ENCODE results near the gene RNH1. TPM values are rescaled to one million over a fixed set of nuclear protein-coding genes. Genes with fewer than 3 reads are reported as not detected.
"Not testable (repeated sequence)": the region's sequence is repeated elsewhere in the genome, so short reads cannot be mapped to it uniquely, and the experiment has no call there.

RNH1 gene
- polyA plus RNA-seq, 3 donors, result 381 to 445 (median 443) TPM

DNA sequence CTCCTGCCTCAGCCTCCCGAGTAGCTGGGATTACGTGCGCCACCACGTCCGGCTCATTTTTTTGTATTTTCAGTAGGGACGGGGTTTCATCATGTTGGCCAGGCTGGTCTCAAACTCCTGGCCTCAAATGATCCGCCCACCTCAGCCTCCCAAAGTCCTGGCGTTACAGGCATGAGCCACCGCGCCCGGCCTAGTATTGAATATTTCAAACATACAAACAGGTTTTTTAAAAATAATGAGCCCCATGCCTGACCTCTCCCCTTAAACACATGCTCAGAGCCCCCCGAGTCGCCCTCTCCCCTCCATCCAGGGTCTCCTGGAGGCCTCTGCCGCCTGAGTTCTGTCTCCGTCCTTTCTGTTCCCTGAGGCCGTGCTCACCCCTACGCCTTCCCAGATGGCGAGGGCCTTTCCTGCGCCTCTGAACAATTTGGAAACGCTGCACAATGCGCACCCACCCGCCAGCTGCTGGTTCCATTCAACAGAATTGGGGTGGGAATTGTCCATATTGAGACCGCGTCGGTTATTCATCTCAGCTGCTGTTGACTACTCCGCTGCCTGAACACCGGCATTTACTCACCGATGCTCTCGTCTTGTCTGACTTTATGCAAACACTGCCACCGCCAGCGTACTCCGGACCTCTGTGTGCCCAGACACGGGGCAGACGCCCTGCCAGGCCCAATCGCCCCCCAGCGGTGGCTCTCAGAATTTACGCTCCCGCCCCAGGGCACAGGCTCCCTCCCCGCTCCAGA is 13.6 kb upstream of the RNH1 start:
- TF ChIP-seq, protein P1, sequence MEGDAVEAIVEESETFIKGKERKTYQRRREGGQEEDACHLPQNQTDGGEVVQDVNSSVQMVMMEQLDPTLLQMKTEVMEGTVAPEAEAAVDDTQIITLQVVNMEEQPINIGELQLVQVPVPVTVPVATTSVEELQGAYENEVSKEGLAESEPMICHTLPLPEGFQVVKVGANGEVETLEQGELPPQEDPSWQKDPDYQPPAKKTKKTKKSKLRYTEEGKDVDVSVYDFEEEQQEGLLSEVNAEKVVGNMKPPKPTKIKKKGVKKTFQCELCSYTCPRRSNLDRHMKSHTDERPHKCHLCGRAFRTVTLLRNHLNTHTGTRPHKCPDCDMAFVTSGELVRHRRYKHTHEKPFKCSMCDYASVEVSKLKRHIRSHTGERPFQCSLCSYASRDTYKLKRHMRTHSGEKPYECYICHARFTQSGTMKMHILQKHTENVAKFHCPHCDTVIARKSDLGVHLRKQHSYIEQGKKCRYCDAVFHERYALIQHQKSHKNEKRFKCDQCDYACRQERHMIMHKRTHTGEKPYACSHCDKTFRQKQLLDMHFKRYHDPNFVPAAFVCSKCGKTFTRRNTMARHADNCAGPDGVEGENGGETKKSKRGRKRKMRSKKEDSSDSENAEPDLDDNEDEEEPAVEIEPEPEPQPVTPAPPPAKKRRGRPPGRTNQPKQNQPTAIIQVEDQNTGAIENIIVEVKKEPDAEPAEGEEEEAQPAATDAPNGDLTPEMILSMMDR (IDR thresholded peaks at IDR 0.05), result no peak
- Histone ChIP-seq H3K27ac (ENCODE audit: low read depth in 1 of 2, low read length in 2 of 2) (no peak overlapping the region), H2AFZ (ENCODE audit: insufficient read depth, low read depth, low read length, poor library complexity, severe bottlenecking) (no peak overlapping the region), H3K4me3 (replicated peaks in 1 of 3; ENCODE audit: low read depth in 2 of 3, low read length in 3 of 3) (no peak overlapping the region), H3K79me2 (ENCODE audit: insufficient read depth, low read length) (no peaks in the 10 kb centered on the region), H4K20me1 (ENCODE audit: insufficient read depth, low read length) (no peaks in the 10 kb centered on the region), H3K36me3 (replicated peaks in 1 of 2; ENCODE audit: control insufficient read depth in 1 of 2, insufficient read depth in 2 of 2, low read length in 2 of 2) (no peaks in the 10 kb centered on the region), H3K27me3 (ENCODE audit: control insufficient read depth in 2 of 2, insufficient read depth in 2 of 2, low read length in 2 of 2) (no peaks in the 10 kb centered on the region), H3K4me2 (replicated peaks; ENCODE audit: extremely low read depth, low read length, poor library complexity, severe bottlenecking) (no peak overlapping the region), H3K4me1 (ENCODE audit: control insufficient read depth in 1 of 2, insufficient read depth in 2 of 2, low read length in 2 of 2) (peaks cover 5 to 8% of the 10 kb centered on the region in 2 donors), H3K9ac (ENCODE audit: insufficient read depth, low read length, poor library complexity, severe bottlenecking) (no peak overlapping the region), H3K9me3 (replicated peaks in 1 of 2; ENCODE audit: control insufficient read depth in 1 of 2, insufficient read depth in 1 of 2, low read length in 2 of 2) (peaks cover 5 to 16% of the 10 kb centered on the region in 2 donors)
- Mint-ChIP-seq H3K36me3 (peaks cover 3 to 12% of the 10 kb centered on the region in 2 donors), H3K27me3 (ENCODE audit: low read depth in 3 of 3) (peaks cover 1 to 6% (median 4%) of the 10 kb centered on the region in 3 donors), H3K9me3 (peaks cover 12 to 16% (median 14%) of the 10 kb centered on the region in 7 donors), H3K27ac (peak overlapping the region in 2 of 7 donors; percentile 62 to 82), H3K4me1 (peaks cover 6% of the 10 kb centered on the region), H3K4me3 (no peak overlapping the region)
- no peak for DNase-seq
- 94% methylated on average over 36 of the region's 39 CpGs for WGBS (ENCODE audit: insufficient coverage)
- intact Hi-C loops (cut with micrococcal nuclease), result no loop called here

DNA sequence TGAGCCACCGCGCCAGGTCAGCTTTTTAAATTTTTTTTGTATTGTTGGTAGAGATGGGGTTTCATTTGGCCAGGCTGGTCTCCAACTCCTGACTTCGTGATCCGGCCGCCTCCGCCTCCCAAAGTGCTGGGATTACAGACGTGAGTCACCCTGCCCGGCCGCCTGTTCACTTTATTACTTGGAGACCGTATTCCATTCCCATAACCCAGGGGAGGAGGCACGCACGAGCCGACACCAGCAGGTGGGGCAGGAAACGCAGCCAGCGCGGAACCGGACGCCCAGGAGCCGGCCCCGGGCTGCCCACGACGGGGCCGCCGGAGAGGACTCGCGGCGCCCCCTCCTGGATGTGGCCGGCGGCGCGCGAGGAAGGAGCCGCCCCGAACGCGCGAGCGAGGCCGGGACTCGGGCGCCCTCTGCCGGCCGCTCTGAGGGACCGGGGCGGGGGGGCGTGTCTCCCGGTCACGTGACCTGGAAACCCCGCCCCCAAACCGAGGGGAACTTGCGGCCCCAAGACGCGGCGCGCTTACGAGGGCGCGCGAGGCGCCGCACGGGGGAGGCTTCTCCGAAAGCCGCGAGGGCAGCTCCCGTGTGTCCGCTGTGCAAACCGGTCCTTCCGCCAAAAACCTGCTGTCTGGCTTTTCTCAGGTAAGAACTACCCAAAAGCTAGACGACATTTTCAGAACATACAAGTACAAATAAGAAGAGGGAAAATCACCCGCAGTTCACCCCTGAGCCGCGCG is 11.6 kb upstream of the RNH1 start:
- Histone ChIP-seq H4K20me1 (ENCODE audit: insufficient read depth, low read length) (no peaks in the 10 kb centered on the region), H3K27ac (ENCODE audit: low read depth in 1 of 2, low read length in 2 of 2) (no peak overlapping the region), H3K27me3 (ENCODE audit: control insufficient read depth in 2 of 2, insufficient read depth in 2 of 2, low read length in 2 of 2) (no peaks in the 10 kb centered on the region), H3K79me2 (ENCODE audit: insufficient read depth, low read length) (no peaks in the 10 kb centered on the region), H3K4me1 (ENCODE audit: control insufficient read depth in 1 of 2, insufficient read depth in 2 of 2, low read length in 2 of 2) (peaks cover 11 to 13% of the 10 kb centered on the region in 2 donors), H3K9ac (ENCODE audit: insufficient read depth, low read length, poor library complexity, severe bottlenecking) (no peak overlapping the region), H2AFZ (ENCODE audit: insufficient read depth, low read depth, low read length, poor library complexity, severe bottlenecking) (peak overlapping the region; percentile 51), H3K9me3 (replicated peaks in 1 of 2; ENCODE audit: control insufficient read depth in 1 of 2, insufficient read depth in 1 of 2, low read length in 2 of 2) (peaks cover 5 to 16% of the 10 kb centered on the region in 2 donors), H3K36me3 (replicated peaks in 1 of 2; ENCODE audit: control insufficient read depth in 1 of 2, insufficient read depth in 2 of 2, low read length in 2 of 2) (no peaks in the 10 kb centered on the region), H3K4me3 (replicated peaks in 1 of 3; ENCODE audit: low read depth in 2 of 3, low read length in 3 of 3) (peak overlapping the region in 2 of 3 experiments; percentile 15 to 53), H3K4me2 (replicated peaks; ENCODE audit: extremely low read depth, low read length, poor library complexity, severe bottlenecking) (peak overlapping the region; percentile 55)
- TF ChIP-seq, protein P1 (IDR thresholded peaks at IDR 0.05), result peak; percentile 100
- peaks cover 17% of the 10 kb centered on the region for H3K4me1 Mint-ChIP-seq
- peak; percentile 86 to 92 (median 90) for DNase-seq
- 9% methylated on average over 65 of the region's 74 CpGs for WGBS (ENCODE audit: insufficient coverage)
- peaks cover 5 to 27% of the 10 kb centered on the region in 2 donors for H3K36me3 Mint-ChIP-seq
- H3K27ac Mint-ChIP-seq, result peak overlapping the region in 6 of 7 donors; percentile 42 to 82 (median 79)
- H3K9me3 Mint-ChIP-seq, result peaks cover 12 to 16% (median 14%) of the 10 kb centered on the region in 7 donors
- peaks cover 0 to 3% (median 2%) of the 10 kb centered on the region in 3 donors for H3K27me3 Mint-ChIP-seq (ENCODE audit: low read depth in 3 of 3)
- intact Hi-C loops (cut with micrococcal nuclease), result no loop called here
- H3K4me3 Mint-ChIP-seq, result peak overlapping the region; percentile 60 to 83

DNA sequence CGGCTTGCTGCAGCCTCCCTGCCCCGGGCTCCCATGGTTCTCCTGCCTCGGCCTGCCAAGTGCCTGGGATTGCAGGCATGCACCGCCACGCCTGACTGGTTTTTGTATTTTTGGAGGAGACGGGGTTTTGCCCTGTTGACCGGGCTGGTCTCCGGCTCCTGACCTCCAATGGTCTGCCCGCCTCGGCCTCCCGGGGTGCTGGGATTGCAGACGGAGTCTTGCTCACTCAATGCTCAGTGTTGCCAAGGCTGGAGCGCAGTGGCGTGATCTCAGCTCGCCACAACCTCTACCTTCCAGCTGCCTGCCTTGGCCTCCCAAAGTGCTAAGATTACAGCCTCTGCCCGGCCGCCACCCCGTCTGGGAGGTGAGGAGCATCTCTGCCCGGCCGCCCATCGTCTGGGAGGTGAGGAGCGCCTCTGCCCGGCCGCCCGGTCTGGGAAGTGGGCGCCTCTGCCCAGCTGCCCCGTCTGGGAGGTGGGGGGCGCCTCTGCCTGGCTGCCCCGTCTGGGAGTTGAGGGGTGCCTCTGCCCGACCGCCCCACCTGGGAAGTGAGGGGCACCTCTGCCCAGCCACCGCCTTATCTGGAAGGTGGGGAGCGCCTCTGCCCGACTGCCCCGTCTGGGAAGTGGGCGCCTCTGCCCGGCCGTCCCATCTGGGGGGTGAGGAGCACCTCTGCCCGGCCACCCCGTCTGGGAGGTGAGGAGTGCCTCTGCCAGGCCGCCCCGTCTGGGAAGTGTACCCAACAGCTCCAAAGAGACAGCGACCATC is 10.1 kb upstream of the RNH1 start:
- H3K4me3 Mint-ChIP-seq; H3K79me2 ChIP-seq (ENCODE audit: insufficient read depth, low read length); H3K4me3 ChIP-seq (replicated peaks in 1 of 3; ENCODE audit: low read depth in 2 of 3, low read length in 3 of 3); H2AFZ ChIP-seq (ENCODE audit: insufficient read depth, low read depth, low read length, poor library complexity, severe bottlenecking); H3K27me3 Mint-ChIP-seq (ENCODE audit: low read depth in 3 of 3); H4K20me1 ChIP-seq (ENCODE audit: insufficient read depth, low read length); H3K27me3 ChIP-seq (ENCODE audit: control insufficient read depth in 2 of 2, insufficient read depth in 2 of 2, low read length in 2 of 2); H3K27ac ChIP-seq (ENCODE audit: low read depth in 1 of 2, low read length in 2 of 2); H3K4me2 ChIP-seq (replicated peaks; ENCODE audit: extremely low read depth, low read length, poor library complexity, severe bottlenecking); H3K9ac ChIP-seq (ENCODE audit: insufficient read depth, low read length, poor library complexity, severe bottlenecking); H3K36me3 ChIP-seq (replicated peaks in 1 of 2; ENCODE audit: control insufficient read depth in 1 of 2, insufficient read depth in 2 of 2, low read length in 2 of 2); intact Hi-C loops (cut with micrococcal nuclease); DNase-seq: not testable (repeated sequence)
- Mint-ChIP-seq H3K36me3 (peaks cover 8 to 35% of the 10 kb centered on the region in 2 donors), H3K9me3 (peaks cover 12 to 19% (median 14%) of the 10 kb centered on the region in 7 donors), H3K27ac (peak overlapping the region in 1 of 7 donors; percentile 76), H3K4me1 (peaks cover 28% of the 10 kb centered on the region)
- Histone ChIP-seq H3K9me3 (replicated peaks in 1 of 2; ENCODE audit: control insufficient read depth in 1 of 2, insufficient read depth in 1 of 2, low read length in 2 of 2) (peaks cover 5 to 16% of the 10 kb centered on the region in 2 donors), H3K4me1 (ENCODE audit: control insufficient read depth in 1 of 2, insufficient read depth in 2 of 2, low read length in 2 of 2) (peaks cover 25 to 27% of the 10 kb centered on the region in 2 donors)
- WGBS (ENCODE audit: insufficient coverage), result 87% methylated on average over 32 of the region's 43 CpGs

All from CD14-positive monocyte (primary cell).